Neural crest cell (in vitro differentiated cells): Measurements from ENCODE around the gene EGLN2. TPM values are rescaled to one million over a fixed set of nuclear protein-coding genes. Genes with fewer than 3 reads are reported as not detected.
A peak's percentile ranks its signal among the peaks of the same experiment; 100 is the strongest.
"Not testable (repeated sequence)": the region's sequence is repeated elsewhere in the genome, so short reads cannot be mapped to it uniquely, and the experiment has no call there.

Experiments
- DNase-seq: peaks from one replicate; pipeline ENCODE4 v3.0.0; 2021; ENCODE audit warnings: low read depth, mixed read lengths, low spot score
- H3K27ac Mint-ChIP-seq: one replicate; pipeline ENCODE4 v1.8.0; 2021; ENCODE audit warnings: mild to moderate bottlenecking, mixed read lengths; ENCODE audit not compliant: unreplicated experiment
- H3K27me3 Mint-ChIP-seq: 2 replicates; pipeline ENCODE4 v1.8.0; 2021; ENCODE audit warnings: low read depth, mild to moderate bottlenecking, mixed read lengths
- H3K36me3 Mint-ChIP-seq: 2 replicates; pipeline ENCODE4 v1.8.0; 2021; ENCODE audit warnings: low read depth, mild to moderate bottlenecking, mixed read lengths
- H3K4me1 Mint-ChIP-seq: 2 replicates; pipeline ENCODE4 v1.8.0; 2021; ENCODE audit warnings: mixed read lengths
- H3K4me3 Mint-ChIP-seq: one replicate; pipeline ENCODE4 v1.8.0; 2021; ENCODE audit warnings: mild to moderate bottlenecking, mixed read lengths
- H3K9me3 Mint-ChIP-seq: 2 replicates; pipeline ENCODE4 v1.8.0; 2021; ENCODE audit warnings: mixed read lengths
- CTCF ChIP-seq: fragments of 200-600 bp; sonication (generic); conservative IDR thresholded peaks from 2 replicates; pipeline ENCODE4 v1.5.0; 2021; ENCODE audit warnings: antibody characterized with exemption, mild to moderate bottlenecking
- total RNA-seq: library from RNA; stranded (reverse); gene quantifications from 2 replicates; pipeline ENCODE4 v1.2.1, GENCODE V29; 2021

EGLN2 gene
- total RNA-seq, 1 donor from 2014 or later, result 113 TPM

- no peaks in the 10 kb centered on the region for H3K36me3 Mint-ChIP-seq
- no peak for DNase-seq
- H3K27ac Mint-ChIP-seq, result no peak overlapping the region
- peak overlapping the region; percentile 89 for H3K4me3 Mint-ChIP-seq
- no peak for TF ChIP-seq CTCF
- H3K4me1 Mint-ChIP-seq, result peaks cover 30% of the 10 kb centered on the region
- peaks cover 44% of the 10 kb centered on the region for H3K27me3 Mint-ChIP-seq
- H3K9me3 Mint-ChIP-seq, result no peaks in the 10 kb centered on the region
Measured at GRCh38 chr19:40813182-40813581, 14.2 kb downstream of the EGLN2 start.

DNA sequence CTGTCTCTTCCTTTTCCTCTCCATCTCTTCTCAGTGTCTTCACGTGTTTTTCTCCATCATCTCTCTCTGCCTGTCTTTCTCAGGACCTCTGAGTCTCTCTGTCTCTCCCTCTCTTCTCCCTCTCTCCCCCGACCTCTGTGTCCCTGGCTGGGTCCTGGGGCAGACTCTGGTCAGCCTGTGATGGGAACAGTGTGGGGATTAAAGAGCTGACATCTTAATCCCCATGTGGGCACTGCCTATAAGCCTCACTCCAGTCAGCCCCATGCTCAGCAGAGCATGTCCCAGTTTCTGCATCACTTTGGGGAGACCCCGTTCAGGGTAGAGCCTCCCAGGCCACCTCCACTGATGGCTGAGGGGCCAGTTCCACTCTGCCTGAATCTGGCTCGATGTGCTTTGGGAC lies 16.2 kb downstream of the EGLN2 start:
- Mint-ChIP-seq H3K4me1 (peaks cover 36% of the 10 kb centered on the region), H3K9me3 (no peaks in the 10 kb centered on the region), H3K27ac (no peak overlapping the region), H3K27me3 (peaks cover 44% of the 10 kb centered on the region), H3K4me3 (peak overlapping the region; percentile 25), H3K36me3 (no peaks in the 10 kb centered on the region)
- no peak for DNase-seq
- no peak for TF ChIP-seq CTCF

GRCh38 chr19:40818480-40819399 lies 19.7 kb downstream of the EGLN2 start:
- peak overlapping the region; percentile 43 for H3K27ac Mint-ChIP-seq
- H3K4me3 Mint-ChIP-seq, result peak overlapping the region; percentile 27
- peaks cover 23% of the 10 kb centered on the region for H3K27me3 Mint-ChIP-seq

DNA sequence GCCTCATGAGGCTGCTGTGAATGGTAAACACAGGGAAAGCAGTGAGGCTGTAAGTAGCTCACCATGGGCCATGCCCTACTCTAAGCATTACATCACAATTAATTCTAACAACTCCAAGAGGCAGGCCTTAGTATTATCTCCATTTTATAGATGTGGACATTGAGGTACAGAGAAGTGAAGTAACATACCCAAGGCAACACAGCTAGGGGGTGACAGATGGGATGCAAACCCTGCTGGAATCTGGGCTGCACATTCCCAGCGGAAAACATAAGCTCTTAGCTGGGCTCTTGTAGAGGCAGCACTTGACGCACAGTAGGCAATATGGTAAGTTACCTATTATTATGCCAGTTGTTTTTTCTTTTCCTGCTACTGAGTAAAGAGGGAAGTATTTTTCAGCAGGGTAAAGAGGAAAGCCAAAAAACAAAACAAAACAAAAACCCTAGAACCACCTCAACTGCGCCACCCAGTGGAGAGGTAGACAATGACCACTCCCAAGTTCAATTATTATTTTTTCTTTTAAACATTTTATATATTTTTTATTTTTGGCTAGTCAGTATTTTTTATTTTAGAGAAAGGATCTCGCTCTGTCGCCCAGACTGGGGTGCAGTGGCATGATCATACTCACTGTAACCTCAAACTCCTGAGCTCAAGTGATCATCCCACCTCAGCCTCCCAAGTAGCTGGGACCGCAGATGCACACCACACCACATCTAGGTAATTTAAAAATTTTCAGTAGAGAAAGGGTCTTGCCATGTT lies 20.7 kb downstream of the EGLN2 start:
- not testable (repeated sequence) for H3K9me3 Mint-ChIP-seq, H3K36me3 Mint-ChIP-seq, H3K27ac Mint-ChIP-seq, H3K4me3 Mint-ChIP-seq
- peak; percentile 54 for DNase-seq
- TF ChIP-seq CTCF, result peak; percentile 92
- peaks cover 14% of the 10 kb centered on the region for H3K27me3 Mint-ChIP-seq
- H3K4me1 Mint-ChIP-seq, result peaks cover 12% of the 10 kb centered on the region

More at GRCh38 chr19:40818480-40819399, 19.7 kb downstream of the EGLN2 start:
- TF ChIP-seq CTCF, result peak; percentile 35
- not testable (repeated sequence) for DNase-seq, H3K9me3 Mint-ChIP-seq, H3K36me3 Mint-ChIP-seq
- peaks cover 12% of the 10 kb centered on the region for H3K4me1 Mint-ChIP-seq

DNA sequence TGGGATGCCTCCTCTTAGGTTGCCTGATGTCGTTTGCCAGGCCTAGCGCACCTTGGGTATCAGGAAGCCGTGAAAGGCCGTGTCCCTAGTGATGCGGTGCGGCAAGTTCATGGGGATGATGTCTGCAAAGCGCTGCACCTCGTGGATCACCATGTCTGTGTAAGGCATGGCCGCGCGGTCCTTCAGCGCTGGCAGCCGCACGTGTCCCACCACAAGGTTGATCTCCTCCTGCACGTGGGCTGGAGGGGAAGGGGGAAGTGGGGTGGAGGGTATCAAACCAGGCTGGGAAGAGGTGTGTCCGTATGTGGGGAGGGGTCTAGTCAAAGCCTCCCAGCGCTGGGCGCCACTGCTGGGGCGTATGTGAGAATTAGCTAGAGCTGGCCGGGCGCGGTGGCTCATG lies 23.2 kb downstream of the EGLN2 start:
- Mint-ChIP-seq H3K4me1 (peaks cover 17% of the 10 kb centered on the region), H3K27ac (no peak overlapping the region), H3K4me3 (no peak overlapping the region), H3K9me3 (no peaks in the 10 kb centered on the region), H3K27me3 (no peaks in the 10 kb centered on the region), H3K36me3 (peaks cover 6% of the 10 kb centered on the region)
- no peak for DNase-seq
- no peak for TF ChIP-seq CTCF

DNA sequence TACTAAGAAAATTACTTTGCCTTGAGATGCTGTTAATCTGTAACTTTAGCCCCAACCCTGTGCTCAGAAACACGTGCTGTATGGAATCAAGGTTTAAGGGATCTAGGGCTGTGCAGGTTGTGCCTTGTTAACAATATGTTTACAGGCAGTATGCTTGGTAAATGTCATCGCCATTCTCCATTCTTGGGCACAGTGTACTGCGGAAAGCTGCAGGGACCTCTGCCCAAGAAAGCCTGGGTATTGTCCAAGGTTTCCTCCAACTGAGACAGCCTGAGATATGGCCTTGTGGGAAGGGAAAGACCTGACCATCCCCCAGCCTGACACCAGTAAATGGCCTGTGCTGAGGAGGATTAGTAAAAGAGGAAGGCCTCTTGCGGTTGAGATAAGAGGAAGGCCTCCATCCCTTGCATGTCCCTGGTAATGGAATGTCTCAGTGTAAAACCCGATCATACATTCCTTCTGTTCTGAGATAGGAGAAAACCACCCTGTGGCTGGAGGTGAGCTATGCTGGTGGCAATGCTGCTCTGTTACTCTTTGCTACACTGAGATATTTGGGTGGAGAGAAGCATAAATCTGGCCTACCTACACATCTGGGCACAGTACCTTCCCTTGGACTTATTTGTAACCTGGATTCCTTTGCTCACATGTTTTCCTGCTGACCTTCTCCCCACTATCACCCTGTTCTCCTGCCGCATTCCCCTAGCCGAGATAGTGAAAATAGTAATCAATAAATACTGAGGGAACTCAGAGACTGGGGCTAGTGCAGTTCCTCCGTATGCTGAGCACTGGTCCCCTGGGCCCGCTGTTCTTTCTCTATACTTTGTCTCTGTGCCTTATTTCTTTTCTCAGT lies 23.9 kb downstream of the EGLN2 start:
- H3K27me3 Mint-ChIP-seq, H3K36me3 Mint-ChIP-seq, H3K27ac Mint-ChIP-seq, DNase-seq, H3K4me3 Mint-ChIP-seq, H3K9me3 Mint-ChIP-seq: not testable (repeated sequence)
- H3K4me1 Mint-ChIP-seq, result peaks cover 17% of the 10 kb centered on the region

- H3K4me3 Mint-ChIP-seq, DNase-seq, H3K36me3 Mint-ChIP-seq, H3K27me3 Mint-ChIP-seq, H3K27ac Mint-ChIP-seq, H3K9me3 Mint-ChIP-seq, H3K4me1 Mint-ChIP-seq: not testable (repeated sequence)
Measured at GRCh38 chr19:40824916-40825315, 25.9 kb downstream of the EGLN2 start.
